ENCODE data around the gene MOB2. TPM values are rescaled to one million over a fixed set of nuclear protein-coding genes. Genes with fewer than 3 reads are reported as not detected.

MOB2 gene
- total RNA-seq, 1 donor from 2014 or later, result 29.0 TPM

- Mint-ChIP-seq H3K4me3 (ENCODE audit: unreplicated experiment) (no peak overlapping the region), H3K27ac (ENCODE audit: unreplicated experiment) (no peak overlapping the region), H3K9me3 (ENCODE audit: unreplicated experiment) (peaks cover 39% of the 10 kb centered on the region), H3K27me3 (ENCODE audit: unreplicated experiment) (peaks cover 38% of the 10 kb centered on the region), H3K4me1 (ENCODE audit: low read depth, unreplicated experiment) (peaks cover 15% of the 10 kb centered on the region), H3K36me3 (ENCODE audit: unreplicated experiment) (peaks cover 7% of the 10 kb centered on the region)
- no peak for DNase-seq
- no peak for TF ChIP-seq CTCF (IDR thresholded peaks at IDR 0.05; ENCODE audit: partially characterized antibody, unreplicated experiment)
Measured at GRCh38 chr11:1463056-1463455, 23.5 kb downstream of the MOB2 start.

GRCh38 chr11:1462698-1462975 lies 23.9 kb downstream of the MOB2 start:
- H3K27me3 Mint-ChIP-seq (ENCODE audit: unreplicated experiment), result peaks cover 38% of the 10 kb centered on the region
- H3K9me3 Mint-ChIP-seq (ENCODE audit: unreplicated experiment), result peaks cover 39% of the 10 kb centered on the region
- H3K36me3 Mint-ChIP-seq (ENCODE audit: unreplicated experiment), result peaks cover 7% of the 10 kb centered on the region
- no peak overlapping the region for H3K4me3 Mint-ChIP-seq (ENCODE audit: unreplicated experiment)
- no peak overlapping the region for H3K27ac Mint-ChIP-seq (ENCODE audit: unreplicated experiment)
- TF ChIP-seq CTCF (IDR thresholded peaks at IDR 0.05; ENCODE audit: partially characterized antibody, unreplicated experiment), result no peak
- H3K4me1 Mint-ChIP-seq (ENCODE audit: low read depth, unreplicated experiment), result peaks cover 15% of the 10 kb centered on the region
- no peak for DNase-seq

- Mint-ChIP-seq H3K36me3 (ENCODE audit: unreplicated experiment) (peaks cover 3% of the 10 kb centered on the region), H3K27ac (ENCODE audit: unreplicated experiment) (no peak overlapping the region), H3K4me1 (ENCODE audit: low read depth, unreplicated experiment) (peaks cover 10% of the 10 kb centered on the region), H3K9me3 (ENCODE audit: unreplicated experiment) (peaks cover 35% of the 10 kb centered on the region), H3K4me3 (ENCODE audit: unreplicated experiment) (no peak overlapping the region), H3K27me3 (ENCODE audit: unreplicated experiment) (peaks cover 32% of the 10 kb centered on the region)
- no peak for TF ChIP-seq CTCF (IDR thresholded peaks at IDR 0.05; ENCODE audit: partially characterized antibody, unreplicated experiment)
- no peak for DNase-seq
Measured at GRCh38 chr11:1461826-1462697, 24.5 kb downstream of the MOB2 start.

- Mint-ChIP-seq H3K4me3 (ENCODE audit: unreplicated experiment) (no peak overlapping the region), H3K27me3 (ENCODE audit: unreplicated experiment) (peaks cover 32% of the 10 kb centered on the region), H3K4me1 (ENCODE audit: low read depth, unreplicated experiment) (peaks cover 7% of the 10 kb centered on the region), H3K9me3 (ENCODE audit: unreplicated experiment) (peaks cover 29% of the 10 kb centered on the region), H3K27ac (ENCODE audit: unreplicated experiment) (peak overlapping the region; percentile 52), H3K36me3 (ENCODE audit: unreplicated experiment) (no peaks in the 10 kb centered on the region)
- DNase-seq, result no peak
- TF ChIP-seq CTCF (IDR thresholded peaks at IDR 0.05; ENCODE audit: partially characterized antibody, unreplicated experiment), result no peak
Measured at GRCh38 chr11:1460986-1461825, 25.4 kb downstream of the MOB2 start.

Measured in glutamatergic neuron (in vitro differentiated cells).